ENCODE measurements around the gene CTAGE4.
"Not testable (repeated sequence)": the region's sequence is repeated elsewhere in the genome, so short reads cannot be mapped to it uniquely, and the experiment has no call there.

The CTAGE4 gene

DNA sequence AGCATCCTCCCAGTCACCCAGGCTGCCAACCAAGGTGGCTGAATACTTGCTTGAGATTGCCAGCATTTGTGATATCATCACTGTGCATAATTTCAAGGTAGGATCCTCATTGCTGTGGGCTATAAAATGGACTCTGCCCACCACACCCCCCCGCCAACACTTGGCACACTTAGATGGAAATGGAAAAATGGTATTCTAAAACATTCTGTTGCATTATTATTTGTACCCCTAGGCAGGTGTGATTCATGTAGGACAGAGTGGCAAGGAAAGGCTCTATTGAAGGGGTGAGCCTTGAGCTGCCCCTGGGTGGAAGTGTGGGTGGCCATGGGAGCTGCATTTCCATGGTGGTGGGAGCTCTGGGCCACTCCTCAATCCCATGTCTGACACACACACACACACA, 35.3 kb downstream of the CTAGE4 start:
- not testable (repeated sequence) for H3K4me3 ChIP-seq (ENCODE audit: low read depth, low read length); DNase-seq (ENCODE audit: low read depth)

DNA sequence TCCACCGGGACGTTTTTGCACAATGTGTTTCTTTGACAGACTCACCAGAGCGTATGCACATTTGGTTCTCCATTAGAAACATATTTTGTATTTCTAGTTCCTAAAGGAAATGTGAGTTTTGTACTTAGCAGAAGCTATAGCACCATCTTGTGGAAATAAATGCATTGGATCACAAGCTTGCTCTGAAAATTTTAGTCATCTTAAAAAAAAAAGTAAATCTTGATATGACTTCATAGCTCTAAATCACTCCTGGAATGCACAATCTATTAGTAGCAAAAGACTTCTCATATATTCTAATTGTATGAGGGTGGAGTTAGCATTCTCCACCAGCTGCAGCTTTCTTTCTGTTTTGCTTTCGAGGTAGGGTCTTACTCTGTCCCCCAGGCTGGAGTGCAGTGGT, 35.9 kb downstream of the CTAGE4 start:
- not testable (repeated sequence) for DNase-seq (ENCODE audit: low read depth); H3K4me3 ChIP-seq (ENCODE audit: low read depth, low read length)

DNA sequence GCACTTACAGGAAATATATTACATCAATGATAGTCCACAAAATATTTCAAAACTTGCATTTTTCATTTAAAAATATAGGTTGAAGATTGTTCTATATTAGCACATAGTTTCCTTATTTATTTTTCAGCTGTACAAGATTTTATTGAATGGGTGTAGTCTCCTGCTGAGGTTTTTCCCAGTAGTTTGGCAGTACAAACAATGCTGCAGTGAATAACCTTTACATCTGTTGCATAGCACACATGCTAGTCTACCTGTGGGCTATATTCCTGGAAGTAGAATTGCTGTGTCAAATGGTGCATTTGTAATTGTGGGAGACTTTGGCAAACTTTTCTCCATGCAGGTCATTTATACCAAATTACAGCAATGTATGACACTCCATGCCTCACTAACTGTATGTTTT, 37.3 kb downstream of the CTAGE4 start:
- DNase-seq (ENCODE audit: low read depth); H3K4me3 ChIP-seq (ENCODE audit: low read depth, low read length): not testable (repeated sequence)

DNA sequence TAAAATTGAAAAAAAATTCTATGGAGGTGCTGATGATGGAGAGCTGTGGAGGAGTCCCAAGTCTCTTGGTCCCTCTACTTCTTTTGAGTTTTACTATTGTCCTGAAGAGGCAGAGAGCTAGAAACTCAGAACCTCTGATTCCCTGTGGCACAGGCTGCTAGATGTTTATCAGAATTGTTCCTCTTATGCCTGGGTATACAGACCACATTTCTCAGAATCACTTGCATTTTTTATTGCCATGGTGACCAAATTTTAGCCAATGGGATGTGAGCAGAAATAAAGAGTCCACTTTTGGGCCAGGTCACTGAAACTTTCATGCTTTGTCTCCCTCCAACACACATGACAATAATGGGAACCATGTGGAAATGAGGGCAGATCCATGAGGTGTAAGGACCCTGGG, 40.4 kb downstream of the CTAGE4 start:
- not testable (repeated sequence) for H3K4me3 ChIP-seq (ENCODE audit: low read depth, low read length); DNase-seq (ENCODE audit: low read depth)

DNA sequence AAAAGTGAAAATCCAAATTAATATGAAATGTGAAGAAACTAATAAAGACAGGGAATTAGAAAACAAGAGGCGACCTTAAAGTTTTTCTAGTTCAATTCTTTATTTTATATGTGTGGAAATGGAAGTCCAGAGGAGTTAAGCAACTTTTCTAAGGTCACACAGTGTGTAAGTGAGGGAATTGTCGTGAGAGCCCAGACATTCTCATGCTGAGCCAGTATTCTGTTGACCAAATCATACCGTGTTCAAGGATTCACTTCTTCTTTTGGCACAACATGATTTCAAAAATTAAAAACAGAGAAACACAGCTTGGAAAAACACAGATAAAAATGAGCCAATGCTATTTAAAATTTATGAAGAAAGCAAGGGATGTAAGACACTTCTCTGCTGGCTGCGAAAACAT, 43.6 kb downstream of the CTAGE4 start:
- not testable (repeated sequence) for DNase-seq (ENCODE audit: low read depth); H3K4me3 ChIP-seq (ENCODE audit: low read depth, low read length)

DNA sequence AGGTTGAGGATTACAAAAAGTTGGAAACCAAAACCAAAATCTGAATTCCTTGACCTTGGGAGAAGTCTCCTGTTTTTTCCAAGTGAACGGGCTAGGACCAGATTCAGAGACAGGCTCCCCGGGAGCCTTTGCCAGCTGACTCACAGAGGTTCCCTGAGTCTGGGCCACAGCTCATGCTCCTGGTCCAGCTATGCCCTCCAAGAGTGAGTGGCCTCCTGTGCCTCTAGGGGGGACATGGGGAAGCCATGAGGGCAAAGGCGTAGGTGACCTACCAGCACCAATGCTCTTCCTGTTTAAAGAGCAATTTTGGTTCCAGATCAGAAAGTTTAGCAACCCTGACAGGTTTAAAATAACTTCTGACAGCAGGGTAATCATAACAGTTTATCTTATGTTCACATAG, 45.5 kb downstream of the CTAGE4 start:
- H3K4me3 ChIP-seq (ENCODE audit: low read depth, low read length); DNase-seq (ENCODE audit: low read depth): not testable (repeated sequence)

DNA sequence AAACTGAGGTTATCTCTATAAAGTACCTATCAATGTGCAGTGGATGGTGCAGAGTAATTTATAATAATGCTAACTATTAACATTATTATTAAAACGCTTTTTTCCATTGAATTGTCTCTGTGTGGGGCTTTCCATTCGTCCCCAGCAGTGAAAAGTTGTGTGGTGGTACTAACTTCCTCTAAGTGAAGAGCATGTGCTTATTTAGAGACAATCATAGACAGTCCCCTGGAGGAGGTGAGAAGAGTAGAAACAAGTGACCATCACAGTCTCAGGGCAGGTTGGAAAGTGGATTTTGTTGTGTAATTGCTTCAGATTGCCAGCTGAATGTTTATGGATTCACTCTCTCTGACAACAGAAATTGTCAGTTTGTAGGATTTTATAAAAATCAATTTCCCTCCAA, 47.8 kb downstream of the CTAGE4 start:
- not testable (repeated sequence) for H3K4me3 ChIP-seq (ENCODE audit: low read depth, low read length); DNase-seq (ENCODE audit: low read depth)

DNA sequence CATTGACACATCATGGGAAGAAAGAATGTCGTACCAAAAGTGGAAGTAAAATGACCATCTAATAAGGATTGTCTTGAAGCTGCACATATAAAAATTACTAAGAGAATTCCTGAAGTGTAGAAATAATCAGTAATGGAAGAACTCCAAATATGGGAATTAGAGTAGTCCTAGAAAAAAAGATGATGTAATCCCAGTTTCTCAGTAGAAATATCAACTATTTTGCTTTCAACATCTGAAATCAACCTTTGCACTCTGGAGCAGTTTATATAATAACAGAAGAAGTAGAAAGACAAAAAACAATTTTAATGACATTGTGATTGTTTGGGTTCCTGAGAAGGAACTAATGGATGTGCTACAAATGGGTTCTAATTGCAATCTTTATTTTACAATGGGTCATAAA, 49.8 kb downstream of the CTAGE4 start:
- DNase-seq (ENCODE audit: low read depth); H3K4me3 ChIP-seq (ENCODE audit: low read depth, low read length): not testable (repeated sequence)

Data from GM12865 (cell line).